SK-N-MC (cell line): ENCODE data around the gene SIGLEC11.

Source experiments
- EZH2 ChIP-seq: fragments of 200-600 bp; sonication (generic); IDR thresholded peaks from one replicate; pipeline ENCODE4 v1.6.1; 2017; ENCODE audit warnings: antibody characterized with exemption
- POLR2AphosphoS5 ChIP-seq: IDR thresholded peaks from 2 replicates; pipeline ENCODE4 v1.6.1; 2012; ENCODE audit warnings: mild to moderate bottlenecking, low read depth, low read length, borderline replicate concordance

GRCh38 chr19:49929611-49930482, 31.1 kb downstream of the SIGLEC11 start:
- TF ChIP-seq POLR2AphosphoS5 (peak; percentile 92), EZH2 (no peak)
